ENCODE data around the gene BCR.

The BCR gene

DNA sequence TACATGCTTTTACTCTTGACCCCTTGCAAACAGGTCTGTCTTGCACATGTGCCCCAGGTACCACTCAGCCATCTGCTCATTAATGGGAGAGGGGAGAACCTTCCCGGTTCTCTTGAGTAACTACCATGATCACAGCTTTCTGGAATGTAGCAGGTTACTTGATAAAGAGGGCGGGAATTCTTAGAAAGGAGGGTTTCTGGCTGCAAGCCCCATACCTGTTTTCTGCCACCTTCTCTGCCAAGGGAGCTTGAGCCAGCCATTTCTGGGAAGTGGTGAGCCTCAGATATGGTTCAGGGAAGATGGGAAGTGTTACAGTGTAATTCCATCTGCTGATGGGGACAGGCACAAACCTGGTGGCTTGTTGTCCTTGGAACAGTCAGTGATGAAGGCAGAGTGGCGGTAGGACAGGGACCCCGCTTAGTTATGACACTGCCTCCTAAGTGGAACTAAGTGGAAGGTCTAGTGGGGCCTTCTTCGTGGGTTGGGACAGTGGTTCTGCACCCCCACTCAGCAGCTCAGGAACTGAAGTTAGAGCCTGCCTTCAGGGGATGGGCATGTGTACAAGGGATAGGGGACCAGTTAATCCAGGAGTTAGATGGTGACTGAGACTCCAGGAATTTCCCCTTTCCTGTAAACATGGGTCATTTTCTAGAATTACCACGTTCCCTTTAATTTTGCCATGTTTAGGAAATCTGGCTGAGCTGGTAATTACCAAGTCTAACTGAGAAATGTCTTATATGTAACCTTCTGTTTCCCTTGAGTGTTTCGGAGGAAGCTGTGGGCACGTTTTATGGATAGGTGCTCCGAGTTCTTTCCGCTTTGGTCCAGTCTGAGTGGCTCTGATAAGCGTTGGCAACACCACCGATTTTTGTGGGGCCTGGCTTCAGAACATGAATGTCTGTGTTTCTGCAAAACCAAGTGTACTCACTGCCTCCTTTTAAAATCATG lies 35.3 kb downstream of the BCR start:
- DNase-seq (ENCODE audit: extremely low read depth in 1 of 2, low read depth in 1 of 2) = no peak

DNA sequence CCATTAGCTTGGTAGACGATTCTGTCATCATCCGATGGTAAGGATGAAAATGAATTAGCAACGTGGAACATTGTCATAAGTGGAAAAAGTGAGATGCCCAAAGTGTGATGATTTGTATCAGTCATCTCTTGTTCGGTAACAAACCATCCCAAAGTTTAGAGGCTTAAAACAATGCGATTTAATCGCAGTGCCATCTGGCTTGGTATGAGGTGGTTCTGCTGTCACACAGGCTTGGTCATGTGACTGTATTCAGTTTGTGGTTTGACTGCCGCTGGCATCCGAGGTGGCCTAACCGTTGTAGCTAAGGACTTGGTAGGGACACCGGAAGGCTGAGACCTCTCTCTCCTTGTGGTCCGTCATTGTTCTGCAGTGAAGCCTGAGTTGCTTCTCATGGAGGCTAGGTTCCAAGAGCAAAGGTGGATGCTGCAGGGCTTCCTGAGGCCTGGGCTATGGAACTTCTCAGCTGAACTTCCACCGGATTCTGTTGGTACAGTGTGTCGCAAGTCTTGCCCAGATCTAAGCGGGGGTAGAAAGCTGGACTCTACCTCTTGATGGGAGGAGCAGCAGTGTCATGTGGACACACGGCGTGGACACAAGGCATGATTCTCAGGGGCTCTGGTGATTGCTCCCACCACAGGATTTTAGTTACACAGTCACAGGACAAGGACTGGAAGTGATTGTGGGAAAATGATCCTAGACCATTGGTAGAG lies 36.3 kb downstream of the BCR start:
- DNase-seq (ENCODE audit: extremely low read depth in 1 of 2, low read depth in 1 of 2) = no peak

DNA sequence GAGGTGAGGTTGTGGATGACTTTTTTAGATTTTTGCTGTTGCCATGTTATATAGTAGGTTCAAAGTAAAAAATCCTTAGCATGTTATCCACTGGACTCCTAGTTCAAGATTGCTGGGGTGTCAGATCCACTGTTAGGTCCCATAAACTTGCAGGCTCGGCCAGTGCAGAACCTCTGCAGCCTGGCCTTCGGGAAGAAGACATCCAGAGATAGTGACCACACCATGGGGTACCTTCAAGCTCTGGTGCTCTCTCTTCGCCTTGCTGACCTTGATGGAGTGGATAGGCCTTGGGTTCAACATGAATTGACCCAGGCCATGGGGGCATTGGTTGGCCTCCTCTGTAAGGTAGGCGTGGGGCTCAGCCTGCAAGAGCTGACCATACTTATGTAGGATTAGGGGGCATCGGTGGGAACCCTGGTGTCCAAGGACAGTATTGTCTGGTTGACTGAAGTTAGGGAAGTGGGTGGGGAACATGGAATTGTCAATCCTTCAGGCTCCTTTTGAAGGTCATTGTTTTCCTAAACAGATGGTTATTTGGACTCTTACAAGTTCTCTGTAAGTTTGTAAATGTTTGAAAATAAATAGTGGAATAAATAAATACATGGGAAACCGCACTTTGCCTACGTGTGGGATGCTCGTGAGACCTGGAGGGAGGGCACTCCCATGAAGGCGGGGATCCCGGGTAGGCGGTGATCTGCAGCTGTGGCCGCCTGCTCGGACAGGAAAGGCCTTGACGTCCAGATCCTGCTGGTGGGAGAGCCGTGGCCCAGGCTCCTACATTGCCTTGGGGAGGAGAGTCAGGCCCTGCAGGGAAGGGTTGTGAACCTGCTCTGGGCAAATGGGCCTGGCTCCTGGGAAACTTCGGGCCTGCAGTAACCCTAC lies 37.1 kb downstream of the BCR start:
- DNase-seq (ENCODE audit: extremely low read depth in 1 of 2, low read depth in 1 of 2) = no peak

DNA sequence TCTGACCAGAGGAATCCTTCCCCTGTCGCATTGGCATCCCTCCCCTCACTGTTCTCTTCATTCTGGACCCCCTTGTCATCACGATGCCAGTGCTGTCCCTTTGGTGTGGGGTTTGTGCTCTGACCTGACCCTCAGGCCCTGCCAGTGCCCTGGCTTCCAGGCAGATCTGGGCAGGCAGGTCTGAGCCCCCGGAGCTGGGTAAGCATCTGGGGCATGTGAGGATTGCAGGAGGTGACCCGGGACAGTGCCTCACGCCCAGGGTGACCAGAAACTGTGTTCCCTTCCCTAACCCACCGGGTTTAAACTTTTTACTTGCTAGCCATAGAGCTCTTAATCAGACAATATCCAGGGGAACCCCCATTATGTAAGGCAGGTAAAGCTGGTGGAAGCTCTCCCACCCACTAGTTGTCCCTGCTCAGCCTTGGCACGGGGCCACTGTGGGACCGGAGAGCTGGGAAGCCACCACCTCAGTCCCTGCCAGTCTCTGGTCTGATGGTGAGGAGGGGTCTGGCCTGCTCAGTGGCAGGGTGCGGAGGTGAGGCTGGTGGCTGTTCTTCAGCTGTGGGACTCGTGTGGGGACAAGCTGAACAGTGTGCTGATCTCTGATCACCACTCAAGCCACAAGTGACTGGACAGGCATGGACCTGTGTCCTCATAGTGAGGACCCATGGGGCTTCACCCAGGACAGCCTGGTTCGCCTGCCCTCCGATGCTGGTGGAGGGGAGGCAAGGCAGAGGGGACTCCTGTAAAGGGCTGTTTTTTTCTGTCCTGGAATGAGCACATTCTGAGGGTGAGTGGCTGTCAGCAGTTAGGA lies 38.0 kb downstream of the BCR start:
- no peak for DNase-seq (ENCODE audit: extremely low read depth in 1 of 2, low read depth in 1 of 2)

DNA sequence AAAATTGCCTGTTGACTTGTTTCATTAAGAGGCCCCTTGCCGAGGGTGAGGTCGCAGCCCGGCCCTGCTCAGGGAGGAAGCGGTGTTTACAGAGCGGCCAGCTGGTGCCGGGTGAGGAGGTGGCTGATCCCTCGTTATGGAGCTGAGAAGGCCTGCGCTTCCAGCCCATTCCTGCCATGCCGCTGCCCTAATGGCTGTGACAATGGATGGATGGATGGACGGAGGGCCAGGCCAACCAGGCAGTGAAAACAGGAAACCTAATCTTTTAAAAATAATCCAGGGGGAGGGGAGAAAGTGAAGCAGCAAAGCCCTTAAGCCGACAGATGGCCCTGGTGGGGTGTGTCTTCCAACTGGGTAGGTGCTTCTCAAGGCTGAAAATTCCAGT lies 38.5 kb downstream of the BCR start:
- no peak for DNase-seq (ENCODE audit: extremely low read depth in 1 of 2, low read depth in 1 of 2)

DNA sequence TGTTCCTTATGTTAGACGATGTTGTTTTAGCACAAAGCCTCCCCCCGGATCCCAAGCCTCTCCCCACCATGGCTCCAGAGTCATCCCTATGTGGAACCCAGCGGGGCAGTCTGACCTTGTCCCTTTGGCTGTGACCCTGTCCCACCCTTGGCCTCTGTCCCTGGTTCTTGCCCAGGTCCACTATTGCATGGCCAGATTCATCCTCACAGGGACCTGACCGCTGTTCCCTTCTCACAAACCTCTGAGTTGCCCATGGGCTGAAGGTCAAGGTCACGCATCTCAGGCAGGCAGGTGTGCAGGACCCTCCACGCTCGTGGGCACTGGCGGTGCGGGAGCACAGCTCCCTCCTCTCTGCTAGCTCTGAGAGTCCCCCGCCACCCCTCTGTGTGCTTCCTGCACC lies 39.0 kb downstream of the BCR start:
- DNase-seq (ENCODE audit: extremely low read depth in 1 of 2, low read depth in 1 of 2) = no peak

DNA sequence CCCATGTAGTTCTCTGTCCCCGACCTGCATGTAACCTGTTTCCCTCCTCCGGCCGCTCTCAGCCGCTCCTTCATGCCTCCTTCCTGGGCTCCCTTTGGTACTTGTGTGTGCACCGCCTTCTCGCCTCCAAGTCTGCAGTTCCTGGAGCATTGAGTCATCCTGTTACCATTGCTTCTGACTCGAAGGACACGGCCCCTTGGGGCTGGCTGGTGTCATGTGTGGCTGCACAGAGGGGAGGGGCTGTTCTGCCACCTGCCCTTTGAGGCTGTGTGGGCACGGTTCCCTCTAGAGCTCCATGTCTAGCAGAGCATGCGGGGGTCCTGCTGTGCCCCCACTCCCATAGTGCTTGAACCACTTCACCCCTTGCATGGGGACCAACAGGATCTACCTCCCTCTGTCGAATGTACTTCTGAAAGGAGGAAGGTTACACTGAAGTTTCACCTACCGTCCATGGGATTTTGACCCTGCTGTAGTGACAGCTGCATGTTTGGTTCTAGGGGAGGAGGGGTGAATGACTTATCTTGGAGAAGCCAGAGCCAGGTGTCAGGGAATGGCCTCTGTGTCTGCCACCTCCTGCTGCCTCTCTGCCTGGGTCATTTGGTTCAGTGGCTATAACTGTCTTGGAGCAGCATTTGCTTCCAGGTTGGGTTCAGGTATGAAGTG lies 39.6 kb downstream of the BCR start:
- no peak for DNase-seq (ENCODE audit: extremely low read depth in 1 of 2, low read depth in 1 of 2)

DNA sequence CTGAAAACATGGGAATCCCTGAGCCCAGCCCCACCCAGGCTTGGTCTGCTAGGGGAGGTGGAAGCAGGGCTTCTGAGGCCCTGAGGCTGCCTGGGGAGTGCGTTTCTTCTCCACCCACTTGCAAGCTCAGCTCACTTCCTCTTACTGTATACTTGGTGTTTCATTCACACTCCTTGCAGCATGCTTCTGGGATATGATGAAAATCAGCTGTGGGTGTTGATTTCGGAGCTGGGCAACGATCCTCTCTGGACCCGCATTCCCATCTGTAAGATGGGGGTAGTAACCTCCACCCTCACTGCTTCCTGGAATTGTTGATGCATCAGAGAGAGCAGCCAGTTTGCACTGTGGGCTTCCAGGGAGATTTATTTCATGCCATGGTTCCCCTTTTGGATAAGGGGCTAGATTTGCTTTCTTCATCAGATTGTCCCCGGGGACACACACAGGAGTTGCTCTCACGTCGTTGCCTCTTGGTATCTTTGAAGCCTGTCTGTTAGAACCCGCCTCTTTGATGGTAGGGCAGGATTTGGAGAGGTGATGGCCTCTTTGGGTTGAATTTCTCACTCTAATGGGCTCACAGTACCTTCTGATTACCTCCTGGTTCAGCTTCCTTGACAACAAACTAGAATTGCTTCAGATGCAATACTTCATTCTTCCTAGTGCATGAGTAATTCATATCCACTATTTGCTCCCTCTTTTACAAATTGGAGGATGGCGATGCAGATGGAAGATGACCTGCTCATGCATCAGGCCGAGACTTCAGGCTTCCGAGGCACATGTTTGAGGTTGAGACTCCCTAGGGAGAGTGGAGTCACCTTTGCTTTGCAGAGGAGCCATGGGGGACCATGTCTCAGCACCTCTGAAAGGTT lies 40.4 kb downstream of the BCR start:
- DNase-seq (ENCODE audit: extremely low read depth in 1 of 2, low read depth in 1 of 2) = no peak

DNA sequence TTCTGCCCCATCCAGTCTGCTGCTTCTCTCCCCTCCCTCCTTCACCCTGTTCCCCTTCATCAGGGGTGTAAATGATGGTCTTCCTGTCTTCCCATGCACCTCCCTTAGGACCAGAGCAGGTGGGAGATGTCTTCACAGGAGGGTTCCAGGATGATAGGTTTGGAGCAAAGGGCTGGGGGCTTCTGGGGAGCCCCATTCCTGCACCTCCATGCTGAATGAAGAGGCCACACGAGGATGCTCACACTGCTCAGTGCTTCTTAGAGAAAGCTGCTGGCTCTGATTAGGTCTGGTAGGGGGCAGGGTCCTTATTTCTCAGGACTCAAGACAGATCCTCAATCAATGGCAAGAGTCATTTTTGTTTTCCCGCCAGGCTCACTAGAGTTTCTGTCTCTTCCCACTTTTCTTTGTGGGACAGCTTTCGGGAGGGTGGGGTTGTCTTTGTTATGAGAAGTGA lies 41.1 kb downstream of the BCR start:
- DNase-seq (ENCODE audit: extremely low read depth in 1 of 2, low read depth in 1 of 2) = no peak

DNA sequence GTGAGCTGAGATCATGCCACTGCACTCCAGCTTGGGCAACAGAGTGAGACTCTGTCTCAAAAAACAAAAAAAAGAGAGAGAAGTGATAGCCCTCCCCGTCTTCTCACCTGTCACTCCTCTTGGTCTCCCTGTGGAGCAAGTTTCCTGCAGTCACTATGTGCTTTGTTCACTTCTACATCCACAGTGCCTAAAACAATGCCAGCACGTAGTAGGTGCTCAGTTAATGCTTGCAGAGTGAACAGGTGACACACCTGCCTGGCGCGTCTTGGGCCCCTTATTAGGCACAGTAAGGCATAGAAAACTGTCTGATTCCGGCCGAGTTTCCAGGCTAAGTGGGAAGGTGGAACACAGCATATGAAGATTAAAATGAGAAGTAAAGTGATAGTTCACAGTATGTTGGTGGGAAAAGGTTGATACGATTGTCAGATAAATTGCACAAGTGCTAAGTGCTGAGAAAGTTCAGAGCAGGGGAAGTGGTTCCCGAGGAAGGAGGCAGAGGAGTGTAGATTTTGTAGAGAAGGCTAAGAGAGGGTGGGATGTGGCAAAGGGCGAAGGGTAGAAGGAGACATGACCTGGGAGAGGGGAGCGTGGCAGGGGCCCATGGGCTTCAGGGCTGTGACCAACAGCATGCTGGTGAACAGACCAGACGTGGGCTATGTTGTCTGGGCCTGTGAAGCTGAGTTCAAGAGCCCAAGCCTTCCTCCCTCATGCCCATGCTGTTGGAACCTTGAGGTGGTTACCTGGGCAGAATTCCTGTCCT lies 41.9 kb downstream of the BCR start:
- DNase-seq (ENCODE audit: extremely low read depth in 1 of 2, low read depth in 1 of 2) = no peak

DNA sequence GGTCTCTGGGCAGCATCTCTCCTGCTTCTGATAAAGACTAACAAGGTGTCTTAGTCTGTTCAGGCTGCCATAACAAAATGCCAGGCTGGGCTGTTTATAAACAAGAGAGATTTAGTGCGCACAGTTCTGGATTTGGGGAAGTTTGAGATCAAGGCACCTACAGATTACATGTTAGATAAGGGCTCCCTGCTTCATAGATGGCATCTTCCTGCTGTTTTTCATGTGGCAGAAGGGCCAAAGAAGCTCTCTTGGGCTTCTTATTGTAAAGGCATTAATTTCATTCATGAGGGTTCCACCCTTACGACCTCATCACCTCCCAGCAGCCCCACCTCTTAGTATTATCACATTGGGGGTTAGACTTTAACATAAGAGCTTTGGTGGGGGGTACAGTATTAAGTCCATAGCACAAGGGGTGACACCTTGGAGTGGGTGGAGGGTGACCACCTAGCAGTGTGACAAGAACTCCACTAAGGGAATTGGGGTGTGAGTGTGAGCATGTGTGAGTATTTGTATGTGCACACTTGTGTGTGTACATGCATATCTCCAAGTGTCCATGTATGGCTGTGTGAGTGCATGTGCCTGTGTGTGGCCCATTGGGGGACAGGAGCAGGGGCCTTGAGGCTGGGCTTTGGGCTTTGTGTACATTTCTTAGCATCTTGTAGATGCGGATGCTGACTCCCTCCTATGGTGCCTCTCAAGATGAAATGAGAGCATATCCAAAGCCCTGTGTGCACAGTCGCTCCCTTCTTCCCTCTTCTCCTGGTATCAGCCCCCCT lies 42.7 kb downstream of the BCR start:
- no peak for DNase-seq (ENCODE audit: extremely low read depth in 1 of 2, low read depth in 1 of 2)

DNA sequence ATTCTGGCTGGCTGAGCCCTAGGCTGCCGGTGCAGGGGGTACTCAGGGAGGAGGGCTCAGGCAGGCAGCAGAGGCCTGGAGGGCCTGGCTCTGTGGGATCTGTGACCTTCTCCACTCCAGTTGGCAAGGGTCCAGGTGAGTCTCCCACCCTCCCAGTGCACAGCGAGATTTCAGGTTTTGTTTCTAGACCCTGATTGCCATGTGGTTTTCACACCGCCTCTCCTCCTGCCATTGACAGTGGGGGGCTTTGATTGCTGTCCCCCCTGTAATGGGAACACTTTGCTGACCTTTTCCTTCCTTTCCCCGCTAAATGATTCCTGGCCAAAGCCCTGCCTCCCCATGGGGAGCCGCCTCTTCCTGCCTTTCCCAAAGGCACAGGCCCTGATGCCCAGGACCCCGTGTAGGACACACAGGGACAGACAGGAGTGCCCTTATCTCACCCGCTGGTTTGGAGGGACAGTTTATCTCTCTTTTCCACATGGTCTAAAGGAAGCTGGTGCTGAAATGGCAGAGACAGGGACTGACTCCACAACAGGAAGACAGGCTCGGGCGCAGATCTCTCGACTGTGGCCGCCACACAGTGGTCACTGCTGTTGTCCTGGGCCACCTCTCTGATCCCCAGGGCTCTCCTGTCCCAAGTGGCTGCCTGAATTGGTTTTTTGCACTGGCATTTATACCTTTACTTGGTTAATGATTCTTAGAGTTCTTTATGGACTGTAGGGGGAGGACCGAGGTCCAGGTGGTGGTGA lies 43.4 kb downstream of the BCR start:
- DNase-seq (ENCODE audit: extremely low read depth in 1 of 2, low read depth in 1 of 2) = no peak

DNA sequence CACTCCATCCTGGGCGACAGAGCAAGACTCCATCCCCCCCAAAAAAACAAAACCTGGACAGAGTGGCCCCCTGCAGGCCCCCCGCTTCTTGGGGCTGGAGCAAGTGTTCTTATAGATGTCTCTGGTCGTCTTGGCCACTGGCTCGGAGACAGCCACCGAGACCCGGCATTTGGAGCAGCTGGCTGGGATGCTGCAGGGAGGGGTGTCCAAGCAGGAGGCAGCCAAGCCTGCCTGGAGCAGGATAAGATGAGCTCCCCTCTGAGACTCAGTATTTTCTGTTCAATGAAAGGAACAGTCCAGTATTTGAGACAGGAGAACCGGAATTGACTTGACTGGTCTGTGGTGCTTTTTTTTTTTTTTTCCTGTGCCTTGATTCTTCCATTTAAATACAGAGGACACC lies 44.5 kb downstream of the BCR start:
- no peak for DNase-seq (ENCODE audit: extremely low read depth in 1 of 2, low read depth in 1 of 2)

DNA sequence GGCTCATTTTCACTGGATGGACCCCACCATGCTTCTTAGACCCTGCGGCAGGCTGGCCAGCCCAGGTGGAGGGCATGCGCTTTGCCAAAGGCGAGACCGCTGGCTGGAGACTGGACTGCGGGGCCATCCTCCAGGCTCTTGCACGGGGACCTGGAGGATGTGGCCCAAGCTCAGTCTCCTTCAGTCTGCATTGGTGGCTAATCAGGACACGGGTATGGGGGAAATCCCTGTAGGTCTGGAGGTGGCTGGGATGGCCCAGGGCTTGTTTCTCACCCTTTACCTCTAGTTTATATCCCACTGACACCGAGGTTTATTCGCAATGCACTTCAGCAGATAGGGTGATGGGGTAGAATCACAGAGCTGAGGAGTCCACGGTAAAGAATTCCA lies 45.0 kb downstream of the BCR start:
- DNase-seq (ENCODE audit: extremely low read depth in 1 of 2, low read depth in 1 of 2) = no peak

DNA sequence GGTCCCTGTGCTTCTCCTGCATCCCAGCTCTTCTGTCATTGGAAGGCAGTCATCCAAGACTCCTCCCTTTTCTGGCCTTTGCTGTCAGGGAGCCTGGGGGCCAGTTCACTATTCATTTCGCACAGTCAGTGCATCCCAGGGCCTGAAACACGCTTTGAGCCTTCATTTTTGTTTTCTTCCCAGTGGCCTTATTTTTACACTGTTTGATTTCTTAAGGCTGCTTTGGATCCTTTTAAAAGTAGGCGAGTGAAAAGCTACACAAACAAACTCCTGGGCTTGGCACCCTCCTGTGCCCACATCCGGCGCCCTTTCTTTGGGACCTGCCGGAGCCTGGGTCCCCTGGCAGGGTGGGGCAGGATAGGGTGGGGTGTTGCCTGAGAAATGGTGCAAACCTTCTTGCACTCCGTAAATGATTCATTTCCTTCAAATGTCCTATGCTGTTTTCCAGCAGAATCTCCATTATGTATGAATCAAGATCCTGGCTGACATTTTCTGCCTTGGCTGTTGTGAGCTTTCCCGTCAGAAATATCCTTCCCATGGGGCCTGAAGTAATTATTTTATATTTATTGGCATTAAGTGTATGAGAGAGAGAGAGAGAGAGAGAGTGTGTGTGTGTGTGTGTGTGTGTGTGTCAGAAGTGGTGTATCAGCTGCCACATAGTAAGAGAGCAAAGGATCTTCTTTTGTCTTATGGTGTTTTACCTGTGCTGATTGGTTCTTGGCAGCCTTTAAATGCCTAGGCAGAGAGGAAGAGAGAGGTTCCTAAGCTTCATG lies 45.6 kb downstream of the BCR start:
- no peak for DNase-seq (ENCODE audit: extremely low read depth in 1 of 2, low read depth in 1 of 2)

DNA sequence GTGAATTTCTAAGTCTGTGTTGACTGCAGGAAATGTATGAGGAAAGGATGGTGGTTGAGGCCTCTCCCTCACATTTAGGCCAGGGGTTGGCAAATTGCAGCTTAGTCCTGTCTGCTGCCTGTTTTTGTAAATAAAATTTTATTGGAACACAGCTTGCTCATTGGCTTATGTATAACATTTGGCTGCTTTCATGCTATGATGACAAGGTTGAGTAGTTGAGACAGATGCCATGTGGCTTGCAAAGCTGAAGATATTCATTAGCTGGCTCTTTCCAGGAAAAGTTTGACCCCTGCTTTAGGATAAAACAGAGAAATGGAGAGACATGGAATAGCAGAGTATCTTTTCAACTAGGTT lies 46.2 kb downstream of the BCR start:
- DNase-seq (ENCODE audit: extremely low read depth in 1 of 2, low read depth in 1 of 2) = no peak

All from activated CD8-positive, alpha-beta memory T cell treated with anti-CD3 and anti-CD28 coated beads for 1 hour (primary cell).